ENCODE measurements around the gene ZBTB5. TPM values are rescaled to one million over a fixed set of nuclear protein-coding genes. Genes with fewer than 3 reads are reported as not detected.

The ZBTB5 gene
- total RNA-seq, 1 donor from 2014 or later, result 6.3 TPM

GRCh38 chr9:37449862-37450632, 15.2 kb downstream of the ZBTB5 start:
- no peak for DNase-seq (ENCODE audit: low read depth)
- no peak overlapping the region for H3K4me3 ChIP-seq (ENCODE audit: low read depth, low read length)
- TF ChIP-seq, protein P1, sequence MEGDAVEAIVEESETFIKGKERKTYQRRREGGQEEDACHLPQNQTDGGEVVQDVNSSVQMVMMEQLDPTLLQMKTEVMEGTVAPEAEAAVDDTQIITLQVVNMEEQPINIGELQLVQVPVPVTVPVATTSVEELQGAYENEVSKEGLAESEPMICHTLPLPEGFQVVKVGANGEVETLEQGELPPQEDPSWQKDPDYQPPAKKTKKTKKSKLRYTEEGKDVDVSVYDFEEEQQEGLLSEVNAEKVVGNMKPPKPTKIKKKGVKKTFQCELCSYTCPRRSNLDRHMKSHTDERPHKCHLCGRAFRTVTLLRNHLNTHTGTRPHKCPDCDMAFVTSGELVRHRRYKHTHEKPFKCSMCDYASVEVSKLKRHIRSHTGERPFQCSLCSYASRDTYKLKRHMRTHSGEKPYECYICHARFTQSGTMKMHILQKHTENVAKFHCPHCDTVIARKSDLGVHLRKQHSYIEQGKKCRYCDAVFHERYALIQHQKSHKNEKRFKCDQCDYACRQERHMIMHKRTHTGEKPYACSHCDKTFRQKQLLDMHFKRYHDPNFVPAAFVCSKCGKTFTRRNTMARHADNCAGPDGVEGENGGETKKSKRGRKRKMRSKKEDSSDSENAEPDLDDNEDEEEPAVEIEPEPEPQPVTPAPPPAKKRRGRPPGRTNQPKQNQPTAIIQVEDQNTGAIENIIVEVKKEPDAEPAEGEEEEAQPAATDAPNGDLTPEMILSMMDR (conservative IDR thresholded peaks at IDR 0.05; ENCODE audit: low read depth, low read length), result no peak

DNA sequence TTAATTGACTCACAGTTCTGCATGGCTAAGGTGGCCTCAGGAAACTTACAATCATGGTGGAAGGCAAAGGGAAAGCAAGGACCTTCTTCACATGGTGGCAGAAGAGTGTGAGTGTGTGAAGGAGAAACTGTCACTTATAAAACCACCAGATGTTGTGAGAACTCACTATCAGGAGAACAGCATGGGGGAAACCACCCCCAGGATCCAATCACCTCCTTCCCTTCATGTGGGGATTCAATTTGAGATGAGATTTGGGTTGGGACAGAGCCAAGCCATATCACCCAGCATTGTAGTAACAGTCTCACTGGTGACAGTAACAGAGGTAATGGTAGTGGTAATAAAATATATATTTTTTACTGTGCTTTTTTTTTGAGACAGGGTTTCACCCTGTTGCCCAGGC, 18.1 kb downstream of the ZBTB5 start:
- no peak overlapping the region for H3K4me3 ChIP-seq (ENCODE audit: low read depth, low read length)
- TF ChIP-seq, protein P1 (conservative IDR thresholded peaks at IDR 0.05; ENCODE audit: low read depth, low read length), result no peak
- DNase-seq (ENCODE audit: low read depth), result no peak

DNA sequence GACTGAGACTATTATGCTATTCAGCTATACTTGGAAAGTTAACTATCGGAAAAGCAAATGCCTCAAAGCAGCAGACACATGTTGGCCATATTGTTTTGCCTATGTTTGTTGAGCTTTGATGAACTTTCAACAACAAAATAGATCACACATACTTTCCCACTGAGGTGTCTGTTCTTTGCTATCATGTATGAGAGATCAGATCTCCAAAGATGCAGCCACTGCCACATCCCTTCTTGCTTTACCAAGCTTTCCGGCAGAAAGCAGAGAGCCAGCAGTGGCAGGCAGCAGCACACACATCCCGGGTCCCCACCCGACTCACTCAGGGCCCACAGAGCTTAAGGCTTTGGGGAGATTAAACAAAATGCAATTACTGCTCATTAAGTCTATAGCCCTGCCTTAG, 18.8 kb downstream of the ZBTB5 start:
- TF ChIP-seq, protein P1 (conservative IDR thresholded peaks at IDR 0.05; ENCODE audit: low read depth, low read length), result no peak
- no peak for DNase-seq (ENCODE audit: low read depth)
- H3K4me3 ChIP-seq (ENCODE audit: low read depth, low read length), result no peak overlapping the region

DNA sequence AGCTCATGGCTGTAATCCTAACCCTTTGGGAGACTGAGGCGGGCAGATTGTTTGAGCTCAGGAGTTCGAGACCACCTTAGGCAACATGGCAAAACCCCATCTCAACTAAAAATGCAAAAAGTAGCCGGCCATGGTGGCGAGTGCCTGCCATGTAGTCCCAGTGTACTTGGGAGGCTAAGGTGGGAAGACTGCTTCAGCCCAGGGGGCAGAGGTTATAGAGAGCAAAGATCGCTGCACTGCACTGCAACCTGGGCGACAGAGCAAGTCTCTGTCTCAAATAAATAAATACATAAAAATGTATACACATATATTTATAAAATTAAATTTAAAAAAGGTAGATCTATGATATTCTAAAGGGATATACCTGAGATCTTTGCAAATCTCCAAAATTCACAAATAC, 19.4 kb downstream of the ZBTB5 start:
- DNase-seq (ENCODE audit: low read depth), result no peak
- TF ChIP-seq, protein P1 (conservative IDR thresholded peaks at IDR 0.05; ENCODE audit: low read depth, low read length), result no peak
- no peak overlapping the region for H3K4me3 ChIP-seq (ENCODE audit: low read depth, low read length)

- TF ChIP-seq, protein P1 (conservative IDR thresholded peaks at IDR 0.05; ENCODE audit: low read depth, low read length), result no peak
- H3K4me3 ChIP-seq (ENCODE audit: low read depth, low read length), result no peak overlapping the region
- DNase-seq (ENCODE audit: low read depth), result no peak
Observed at GRCh38 chr9:37444890-37445289, 20.4 kb downstream of the ZBTB5 start.

- TF ChIP-seq, protein P1 (conservative IDR thresholded peaks at IDR 0.05; ENCODE audit: low read depth, low read length), result no peak
- DNase-seq (ENCODE audit: low read depth), result no peak
- H3K4me3 ChIP-seq (ENCODE audit: low read depth, low read length), result no peak overlapping the region
Observed at GRCh38 chr9:37443566-37443965, 21.7 kb downstream of the ZBTB5 start.

DNA sequence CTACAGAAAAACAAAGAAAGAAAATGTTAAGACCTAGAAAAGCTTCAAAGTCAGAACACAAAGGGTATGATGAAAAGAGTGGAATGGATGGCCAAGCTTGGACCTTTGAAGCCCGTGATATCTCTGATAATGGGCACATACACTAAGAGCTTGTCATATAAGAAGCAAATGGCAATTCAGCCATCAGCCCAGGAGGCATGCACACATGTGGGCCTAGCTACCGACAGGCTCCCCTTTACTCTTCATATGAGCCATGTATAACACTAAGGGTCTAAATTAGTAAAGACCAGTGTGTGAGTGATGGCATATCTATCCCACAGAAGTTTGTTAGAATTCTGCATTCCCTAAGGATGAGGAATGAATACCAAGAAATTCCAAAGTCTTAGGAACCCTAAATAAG, 22.7 kb downstream of the ZBTB5 start:
- TF ChIP-seq, protein P1 (conservative IDR thresholded peaks at IDR 0.05; ENCODE audit: low read depth, low read length), result no peak
- H3K4me3 ChIP-seq (ENCODE audit: low read depth, low read length), result no peak overlapping the region
- DNase-seq (ENCODE audit: low read depth), result no peak

All from epithelial cell of proximal tubule (primary cell).